RPMI7951 (cell line): ENCODE results near the gene CD4. TPM values are rescaled to one million over a fixed set of nuclear protein-coding genes. Genes with fewer than 3 reads are reported as not detected.

Experiments
- DNase-seq: peaks from one replicate; pipeline ENCODE4 v3.0.0-alpha.2; 2012; ENCODE audit warnings: low read depth
- total RNA-seq: library from RNA; depleted of rRNA; stranded (reverse); fragments of >200 nt; shearing (Covaris generic); gene quantifications from 2 replicates; pipeline ENCODE4 v1.2.3, GENCODE V29; 2014

Gene CD4
- total RNA-seq, 1 experiment from 2014 or later, result 5.4 TPM

DNA sequence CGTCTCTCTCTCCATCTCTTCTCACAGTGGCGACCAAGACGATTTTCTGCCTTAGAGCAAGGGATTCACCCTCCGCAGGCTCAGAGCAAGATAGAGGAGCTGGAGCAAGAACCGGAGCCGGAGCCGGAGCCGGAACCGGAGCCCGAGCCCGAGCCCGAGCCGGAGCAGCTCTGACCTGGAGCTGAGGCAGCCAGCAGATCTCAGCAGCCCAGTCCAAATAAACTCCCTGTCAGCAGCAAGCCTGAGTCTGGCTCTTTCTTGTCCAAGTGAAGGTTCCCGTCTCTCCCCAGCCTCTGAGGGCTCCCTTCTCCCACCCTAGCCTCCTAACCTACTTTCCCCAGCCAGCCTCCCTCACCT lies 11.1 kb upstream of the CD4 start:
- DNase-seq, result peak; percentile 29

DNA sequence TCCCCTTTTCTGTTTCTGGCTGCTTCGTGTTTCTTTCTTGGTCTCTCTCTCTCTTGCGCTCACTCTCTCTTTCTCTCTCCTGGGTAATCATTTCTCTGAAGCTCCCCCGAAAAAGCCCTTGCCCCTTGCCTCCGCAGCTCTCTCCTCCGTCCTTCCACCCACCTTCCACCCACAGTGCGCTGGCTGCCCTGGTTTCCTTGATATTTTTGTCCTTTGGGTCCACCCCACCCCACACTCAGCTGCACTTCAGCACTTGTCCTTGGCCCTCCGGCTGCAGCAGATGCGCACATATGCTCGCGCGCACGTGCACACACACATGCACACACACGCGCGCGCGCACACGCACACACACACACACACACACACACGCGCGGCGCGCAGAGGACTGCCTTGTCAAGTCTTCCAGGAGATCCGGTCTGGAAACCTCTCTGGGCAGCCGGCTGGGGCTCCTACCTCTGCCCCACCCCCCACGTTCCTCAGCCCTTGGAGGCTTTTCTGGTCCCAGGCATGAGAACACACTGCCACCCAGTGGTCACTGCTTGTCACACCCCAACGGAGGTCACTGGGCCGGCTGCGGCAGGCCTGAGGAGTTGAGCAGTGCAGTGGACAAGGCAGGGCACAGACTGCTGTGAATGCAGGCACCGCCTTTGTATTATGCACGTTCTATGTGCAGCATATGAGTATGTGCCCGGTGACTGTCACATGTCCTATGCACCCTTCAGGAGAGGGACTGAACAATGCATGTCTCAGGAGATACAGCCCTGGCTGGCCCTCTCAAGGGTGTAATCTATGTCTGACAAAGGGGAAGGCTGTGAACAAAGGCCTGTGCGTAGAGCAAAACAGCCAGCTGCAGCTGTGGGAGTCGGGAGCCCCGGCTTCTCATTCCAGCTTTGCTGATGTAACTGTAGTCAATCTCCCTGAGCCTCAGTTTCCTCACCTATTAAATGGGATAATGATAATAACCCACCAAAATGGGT lies 10.5 kb upstream of the CD4 start:
- DNase-seq, result peak; percentile 91

DNA sequence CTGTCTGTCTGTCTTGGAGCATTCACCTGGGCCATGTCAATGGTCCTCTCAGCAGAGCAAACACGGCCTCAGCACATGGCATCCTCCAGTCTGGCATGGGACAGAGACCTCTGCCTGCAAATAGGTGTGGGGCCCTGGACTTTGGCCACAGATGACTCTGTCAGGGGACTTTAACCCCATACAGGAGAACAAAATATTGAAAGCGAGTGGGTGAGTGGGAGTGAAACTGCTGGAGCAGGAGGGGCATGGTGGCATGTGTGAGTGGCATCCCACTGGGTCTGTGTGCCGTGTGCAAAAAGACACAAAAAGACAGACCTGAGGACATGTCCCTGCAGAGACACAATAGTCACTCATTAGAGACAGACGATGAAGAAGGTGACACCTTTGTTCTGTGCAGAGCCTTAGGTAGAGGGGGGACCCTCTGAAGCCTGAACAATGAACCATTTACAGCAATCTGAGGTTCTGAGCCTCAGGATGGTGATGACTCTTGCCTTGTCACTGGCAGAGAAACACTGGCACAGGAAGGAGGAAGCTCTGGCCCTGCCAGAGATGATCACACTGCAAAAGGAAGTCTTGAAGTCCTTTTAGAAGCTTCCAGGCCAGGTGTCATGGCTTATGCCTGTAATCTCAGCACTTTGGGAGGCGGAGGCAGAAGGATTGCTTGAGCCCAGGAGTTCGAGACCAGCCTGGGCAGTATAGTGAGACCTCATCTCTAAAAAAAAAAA lies 9.5 kb upstream of the CD4 start:
- DNase-seq, result no peak

GRCh38 chr12:6780573-6780972 lies 8.8 kb upstream of the CD4 start:
- DNase-seq, result no peak

GRCh38 chr12:6782119-6782518 lies 7.2 kb upstream of the CD4 start:
- DNase-seq, result no peak

GRCh38 chr12:6782850-6783566 lies 6.3 kb upstream of the CD4 start:
- no peak for DNase-seq

DNA sequence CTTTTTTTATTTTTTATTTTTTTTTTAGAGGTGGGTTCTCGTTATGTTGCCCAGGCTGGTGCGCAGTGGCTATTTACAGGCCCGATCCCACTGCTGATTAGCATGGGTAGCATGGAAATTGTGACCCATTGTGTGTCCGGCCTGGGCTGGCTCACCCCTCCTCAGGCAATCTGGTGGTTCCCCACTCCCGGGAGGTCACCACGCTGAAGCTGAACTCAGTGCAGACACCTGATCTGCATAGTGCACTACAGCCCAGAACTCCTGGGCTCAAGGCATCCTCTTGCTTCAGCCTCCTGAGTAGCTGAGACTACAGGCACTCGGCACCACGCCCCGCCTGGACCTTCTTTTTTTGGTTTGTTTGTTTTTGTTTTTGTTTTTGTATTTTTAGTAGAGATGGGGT lies 5.5 kb upstream of the CD4 start:
- DNase-seq, result no peak

- no peak for DNase-seq
Observed at GRCh38 chr12:6784296-6784695, 5.0 kb upstream of the CD4 start.

DNA sequence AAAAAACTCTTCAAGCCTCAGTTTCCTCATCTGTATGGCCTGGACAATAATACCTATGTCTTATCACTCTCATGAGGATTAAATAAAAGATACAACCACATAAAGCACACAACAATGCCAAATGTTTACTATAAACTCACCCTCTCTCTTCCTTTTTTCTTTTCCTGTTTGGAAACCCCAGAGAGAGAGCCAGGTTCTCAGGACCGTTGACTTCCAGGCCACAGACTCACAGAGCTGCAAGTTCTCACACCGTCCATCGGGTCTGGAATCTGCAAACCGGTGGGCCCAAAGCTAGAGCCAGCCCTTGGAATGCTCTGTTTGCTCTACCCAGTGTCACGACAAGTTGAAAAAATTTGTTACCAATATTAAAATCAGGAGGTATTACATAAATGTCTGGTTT lies 4.6 kb upstream of the CD4 start:
- no peak for DNase-seq

DNA sequence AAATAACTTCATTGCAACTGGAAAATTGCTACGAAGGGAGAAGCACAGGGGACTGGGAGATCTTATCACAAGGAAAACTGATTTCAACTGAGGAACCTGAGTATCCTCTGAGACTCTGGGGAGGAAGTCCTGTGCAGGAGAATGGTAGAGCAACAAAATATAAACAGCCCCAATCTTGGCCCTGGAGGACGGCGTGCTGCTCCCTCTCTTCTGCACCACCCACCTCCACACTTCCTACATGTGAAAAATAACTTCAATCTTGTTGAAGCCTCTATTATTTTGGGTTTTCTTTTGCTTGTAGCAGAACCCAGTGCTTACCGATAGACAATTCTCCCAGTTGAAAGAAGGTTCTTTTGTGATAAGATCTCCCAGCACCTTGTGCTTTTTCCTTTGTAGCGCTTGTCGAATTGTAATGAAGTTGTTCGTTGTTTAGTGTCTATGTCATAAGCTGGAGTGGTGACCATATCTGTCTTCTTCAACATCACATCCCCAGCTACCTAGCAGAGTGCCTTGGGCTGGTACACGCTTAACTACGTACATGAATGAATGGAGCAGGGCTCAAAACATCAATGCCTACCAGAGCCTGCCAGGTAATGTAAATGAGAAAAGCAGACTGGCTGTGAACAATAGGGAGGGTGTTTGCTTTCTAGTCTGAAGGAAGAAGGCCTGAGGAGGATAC lies 2.8 kb upstream of the CD4 start:
- DNase-seq, result no peak

- DNase-seq, result no peak
Observed at GRCh38 chr12:6787309-6787708, 2.0 kb upstream of the CD4 start.

DNA sequence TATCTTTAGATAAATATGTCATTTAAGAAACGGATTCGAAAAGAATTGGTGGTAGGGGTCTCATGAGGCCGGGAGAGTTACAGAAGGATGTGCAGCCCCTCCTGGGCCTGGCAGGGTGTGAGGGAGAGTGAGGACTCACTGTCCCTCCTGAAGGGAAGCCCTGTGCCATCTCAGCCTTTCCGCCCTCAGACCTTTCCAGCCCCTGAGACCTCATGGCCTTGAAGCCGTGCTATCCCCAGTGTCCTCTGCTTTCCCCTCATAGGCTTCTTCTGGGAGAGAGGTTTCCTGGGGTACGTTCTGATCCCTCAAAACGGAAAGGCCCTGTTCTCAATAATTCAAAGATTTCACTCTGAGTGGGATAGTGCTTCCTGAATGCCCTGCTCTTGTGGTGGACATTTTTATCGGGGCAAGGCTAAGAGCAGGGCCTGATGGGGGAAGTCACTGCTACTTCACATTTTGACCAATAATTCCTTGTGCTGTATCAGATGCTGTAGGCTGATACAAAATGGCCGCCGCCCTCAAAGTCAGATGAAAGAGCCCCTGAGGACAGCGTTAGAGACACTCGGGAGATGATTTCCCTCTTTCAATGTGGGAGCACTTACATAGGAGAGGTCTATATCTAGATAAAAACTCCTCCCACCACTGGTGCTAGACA lies 1.3 kb downstream of the CD4 start:
- DNase-seq, result no peak

- no peak for DNase-seq
Observed at GRCh38 chr12:6791931-6792520, 2.7 kb downstream of the CD4 start.

- no peak for DNase-seq
Observed at GRCh38 chr12:6792522-6793201, 3.3 kb downstream of the CD4 start.

DNA sequence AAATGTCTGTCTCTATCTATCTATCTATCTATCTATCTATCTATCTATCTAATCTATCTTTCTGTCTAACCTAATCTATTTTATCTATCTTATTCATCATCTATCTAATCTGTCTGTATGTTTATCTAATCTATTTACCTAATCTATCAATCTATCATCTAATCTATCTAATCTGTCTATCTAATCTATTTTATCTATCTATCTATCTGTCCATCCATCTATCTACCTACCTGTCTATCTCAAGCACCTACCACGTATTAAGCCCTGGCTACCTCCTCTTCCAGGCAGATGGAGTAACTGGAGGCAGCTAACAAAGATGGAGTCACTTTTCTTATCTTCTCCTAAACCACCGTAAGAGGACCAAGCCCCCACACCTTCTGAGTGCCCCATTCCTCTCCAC lies 5.8 kb downstream of the CD4 start:
- DNase-seq, result no peak

GRCh38 chr12:6796576-6796975 lies 7.2 kb downstream of the CD4 start:
- no peak for DNase-seq

GRCh38 chr12:6799147-6799546 lies 9.8 kb downstream of the CD4 start:
- no peak for DNase-seq

DNA sequence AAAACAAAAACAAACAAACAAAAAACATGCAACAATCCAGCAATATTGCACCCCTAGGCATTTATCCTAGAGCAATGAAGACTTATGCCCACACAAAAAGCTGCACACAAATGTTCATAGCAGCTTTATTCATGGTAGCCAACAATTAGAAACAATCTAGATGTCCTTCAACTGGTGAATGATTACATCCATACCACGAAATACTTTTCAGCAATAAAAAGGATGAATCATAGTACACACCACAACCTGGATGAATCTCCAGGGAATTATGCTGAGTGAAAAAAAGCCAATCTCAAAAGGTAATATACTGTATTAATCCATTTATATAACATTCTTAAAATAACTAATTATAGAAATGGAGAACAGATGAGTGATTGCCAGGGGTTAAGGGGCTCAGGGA lies 17.8 kb downstream of the CD4 start:
- DNase-seq, result no peak

DNA sequence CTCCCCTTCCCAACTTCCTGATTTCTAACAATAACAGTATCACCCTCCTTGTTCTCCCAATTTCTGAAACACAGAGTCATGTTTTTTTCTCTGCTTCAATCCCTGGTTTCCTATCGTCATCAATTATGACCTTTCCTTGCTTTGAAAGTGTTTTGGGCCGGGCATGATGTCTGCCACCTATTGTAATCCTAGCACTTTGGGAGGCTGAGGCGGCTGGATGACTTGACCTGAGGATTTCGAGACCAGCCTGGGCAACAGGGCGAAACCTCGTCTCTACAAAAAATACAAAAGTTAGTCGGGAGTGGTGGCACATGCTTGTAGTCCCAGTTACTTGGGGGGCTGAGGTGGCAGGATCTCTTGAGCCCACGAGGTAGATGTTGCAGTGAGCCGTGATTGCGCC lies 19.7 kb downstream of the CD4 start:
- no peak for DNase-seq

DNA sequence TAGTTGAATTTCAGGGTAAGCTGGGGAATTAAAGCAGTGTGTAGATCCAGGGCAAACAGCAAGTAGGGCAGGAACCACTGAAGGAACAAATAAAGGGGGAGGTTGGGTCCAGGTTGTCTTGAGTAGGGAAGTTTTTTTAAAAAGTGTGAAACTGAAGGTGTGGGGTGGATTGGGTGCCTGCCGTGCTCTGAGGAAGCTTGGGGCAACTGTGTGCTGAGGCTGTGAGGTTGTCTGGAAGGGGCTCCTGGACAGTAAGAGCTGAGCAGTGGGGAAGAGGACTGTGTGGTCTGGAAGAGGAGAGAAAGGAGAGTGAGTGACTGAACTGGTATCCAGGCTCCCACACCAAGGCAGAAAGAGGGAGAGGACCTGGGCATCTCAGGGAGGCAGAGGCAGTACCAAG lies 21.4 kb downstream of the CD4 start:
- no peak for DNase-seq
